H9 (cell line): Measurements from ENCODE around the gene ADAD2. TPM values are rescaled to one million over a fixed set of nuclear protein-coding genes. Genes with fewer than 3 reads are reported as not detected.

Experiments
- DNase-seq: peaks from one replicate; pipeline ENCODE4 v3.0.0-alpha.2; 2017
- H2AFZ ChIP-seq: one replicate; pipeline ENCODE4 v1.6.1; 2013; ENCODE audit warnings: mild to moderate bottlenecking, low read length, control low read depth, moderate library complexity
- H2AK5ac ChIP-seq: 2 replicates; pipeline ENCODE4 v1.6.1; 2013; ENCODE audit warnings: low read length, control low read depth, mixed read lengths; ENCODE audit not compliant: insufficient read length
- H2BK120ac ChIP-seq: one replicate; pipeline ENCODE4 v1.6.1; 2013; ENCODE audit warnings: low read depth, mild to moderate bottlenecking, low read length, control low read depth, inconsistent platforms; ENCODE audit not compliant: poor library complexity, severe bottlenecking
- H2BK12ac ChIP-seq: 2 replicates; pipeline ENCODE4 v1.6.1; 2013; ENCODE audit warnings: low read length, control low read depth, mixed read lengths, low read depth; ENCODE audit not compliant: insufficient read length
- H2BK15ac ChIP-seq: 2 replicates; pipeline ENCODE4 v1.6.1; 2013; ENCODE audit warnings: low read depth, low read length, control low read depth
- H2BK20ac ChIP-seq: one replicate; pipeline ENCODE4 v1.6.1; 2013; ENCODE audit warnings: low read depth, mild to moderate bottlenecking, low read length, control low read depth, inconsistent platforms; ENCODE audit not compliant: poor library complexity, severe bottlenecking
- H2BK5ac ChIP-seq: 2 replicates; pipeline ENCODE4 v1.6.1; 2013; ENCODE audit warnings: low read length, control low read depth, mixed read lengths; ENCODE audit not compliant: insufficient read length
- H3K14ac ChIP-seq: 2 replicates; pipeline ENCODE4 v1.6.1; 2013; ENCODE audit warnings: low read length, control low read depth; ENCODE audit not compliant: insufficient read depth
- H3K18ac ChIP-seq: 2 replicates; pipeline ENCODE4 v1.6.1; 2013; ENCODE audit warnings: low read depth, mild to moderate bottlenecking, mixed read lengths, low read length, control low read depth; ENCODE audit not compliant: insufficient read length
- H3K23ac ChIP-seq: 2 replicates; pipeline ENCODE4 v1.6.1; 2013; ENCODE audit warnings: low read length, control low read depth, mixed read lengths, low read depth; ENCODE audit not compliant: insufficient read length
- H3K23me2 ChIP-seq: 2 replicates; pipeline ENCODE4 v1.6.1; 2013; ENCODE audit warnings: low read depth, mild to moderate bottlenecking, mixed read lengths, low read length, control low read depth; ENCODE audit not compliant: insufficient read length, poor library complexity, severe bottlenecking
- H3K27ac ChIP-seq: 2 replicates; pipeline ENCODE4 v1.5.1; 2013; ENCODE audit warnings: low read length, control low read depth, mixed read lengths, low read depth; ENCODE audit not compliant: insufficient read length
- H3K27me3 ChIP-seq: 2 replicates; pipeline ENCODE4 v1.6.1; 2013; ENCODE audit warnings: low read length, control low read depth, inconsistent platforms; ENCODE audit not compliant: insufficient read depth
- H3K4ac ChIP-seq: 2 replicates; pipeline ENCODE4 v1.6.1; 2013; ENCODE audit warnings: low read depth, mild to moderate bottlenecking, control low read depth, inconsistent platforms, low read length, moderate library complexity
- H3K4me1 ChIP-seq: 2 replicates; pipeline ENCODE4 v1.6.1; 2013; ENCODE audit warnings: low read length, control low read depth, inconsistent platforms; ENCODE audit not compliant: insufficient read depth
- H3K4me2 ChIP-seq: 2 replicates; pipeline ENCODE4 v1.6.1; 2013; ENCODE audit warnings: low read length, control low read depth, mixed read lengths; ENCODE audit not compliant: insufficient read length, insufficient read depth
- H3K56ac ChIP-seq: 2 replicates; pipeline ENCODE4 v1.6.1; 2013; ENCODE audit warnings: low read depth, mild to moderate bottlenecking, mixed read lengths, low read length, control low read depth; ENCODE audit not compliant: insufficient read length
- H3K79me1 ChIP-seq: 2 replicates; pipeline ENCODE4 v1.6.1; 2013; ENCODE audit warnings: low read depth, mild to moderate bottlenecking, moderate library complexity, low read length, control low read depth, inconsistent platforms; ENCODE audit not compliant: insufficient read depth, poor library complexity, severe bottlenecking
- H3K79me2 ChIP-seq: 2 replicates; pipeline ENCODE4 v1.6.1; 2013; ENCODE audit warnings: low read length, control low read depth, inconsistent platforms; ENCODE audit not compliant: insufficient read depth
- H3K9ac ChIP-seq: 2 replicates; pipeline ENCODE4 v1.6.1; 2013; ENCODE audit warnings: low read length, control low read depth, mixed read lengths; ENCODE audit not compliant: insufficient read length; ENCODE audit errors: extremely low read depth
- H3K9me3 ChIP-seq: one replicate; pipeline ENCODE4 v1.6.1; 2013; ENCODE audit warnings: low read depth, low read length, inconsistent platforms; ENCODE audit not compliant: control insufficient read depth
- H3T11ph ChIP-seq: one replicate; pipeline ENCODE4 v1.6.1; 2013; ENCODE audit warnings: mild to moderate bottlenecking, low read length, control low read depth, inconsistent platforms
- H4K20me1 ChIP-seq: one replicate; pipeline ENCODE4 v1.6.1; 2013; ENCODE audit not compliant: control insufficient read depth, insufficient read length, insufficient read depth
- H4K5ac ChIP-seq: 2 replicates; pipeline ENCODE4 v1.6.1; 2013; ENCODE audit warnings: low read depth, mild to moderate bottlenecking, mixed read lengths, low read length, control low read depth; ENCODE audit not compliant: insufficient read length
- H4K8ac ChIP-seq: replicated peaks from 2 replicates; pipeline ENCODE4 v1.6.1; 2013; ENCODE audit warnings: low read length, control low read depth, mixed read lengths, low read depth; ENCODE audit not compliant: insufficient read length
- H4K91ac ChIP-seq: 2 replicates; pipeline ENCODE4 v1.6.1; 2013; ENCODE audit warnings: low read depth, mild to moderate bottlenecking, moderate library complexity, mixed read lengths, low read length, control low read depth; ENCODE audit not compliant: insufficient read length
- H3K27ac Mint-ChIP-seq, 3 experiments: 2 replicates in 2 of 3; 3 replicates in 1 of 3; pipeline ENCODE4 v1.8.0; 2020 to 2021; ENCODE audit warnings: mixed read lengths in 3 of 3, mild to moderate bottlenecking in 1 of 3, moderate library complexity in 1 of 3
- H3K27me3 Mint-ChIP-seq: 2 replicates; pipeline ENCODE4 v1.8.0; 2021; ENCODE audit warnings: low read depth, mild to moderate bottlenecking, moderate library complexity, mixed read lengths
- H3K36me3 Mint-ChIP-seq, 3 experiments: 2 replicates in 2 of 3; 3 replicates in 1 of 3; pipeline ENCODE4 v1.8.0; 2020 to 2021; ENCODE audit warnings: low read depth in 3 of 3, mixed read lengths in 3 of 3; ENCODE audit not compliant: insufficient read depth in 1 of 3
- H3K4me1 Mint-ChIP-seq, 2 experiments: 2 replicates each; pipeline ENCODE4 v1.8.0; 2020; ENCODE audit warnings: mixed read lengths in 2 of 2
- H3K4me3 Mint-ChIP-seq, 2 experiments: 2 replicates in 1 of 2; 3 replicates in 1 of 2; pipeline ENCODE4 v1.8.0; 2020 to 2021; ENCODE audit warnings: mild to moderate bottlenecking in 2 of 2, mixed read lengths in 2 of 2, moderate library complexity in 1 of 2
- H3K9me3 Mint-ChIP-seq, 2 experiments: 2 replicates in 1 of 2; 3 replicates in 1 of 2; pipeline ENCODE4 v1.8.0; 2020; ENCODE audit warnings: mild to moderate bottlenecking in 2 of 2, mixed read lengths in 2 of 2, moderate library complexity in 1 of 2
- WGBS: extraction: QIAGEN DNeasy Blood & Tissue Kit; methylation state at CpG from one replicate; pipeline ENCODE4 v1.1.7; 2013; ENCODE audit warnings: missing lambda C conversion rate, low lambda C conversion rate, mixed read lengths; ENCODE audit not compliant: insufficient read length; ENCODE audit errors: extremely low coverage; 5-methylcytosine and 5-hydroxymethylcytosine counted together
- total RNA-seq: library from RNA; stranded (reverse); gene quantifications from 2 replicates; pipeline ENCODE4 v1.2.1, GENCODE V29; 2021
- TF ChIP-seq, protein P1 (sequence below): fragments of 200-600 bp; sonication (generic); conservative IDR thresholded peaks from 3 replicates; pipeline ENCODE4 v1.8.0; 2021; ENCODE audit warnings: antibody characterized with exemption, mild to moderate bottlenecking

ADAD2 gene
- total RNA-seq, 1 experiment from 2014 or later = 1.0 TPM

DNA sequence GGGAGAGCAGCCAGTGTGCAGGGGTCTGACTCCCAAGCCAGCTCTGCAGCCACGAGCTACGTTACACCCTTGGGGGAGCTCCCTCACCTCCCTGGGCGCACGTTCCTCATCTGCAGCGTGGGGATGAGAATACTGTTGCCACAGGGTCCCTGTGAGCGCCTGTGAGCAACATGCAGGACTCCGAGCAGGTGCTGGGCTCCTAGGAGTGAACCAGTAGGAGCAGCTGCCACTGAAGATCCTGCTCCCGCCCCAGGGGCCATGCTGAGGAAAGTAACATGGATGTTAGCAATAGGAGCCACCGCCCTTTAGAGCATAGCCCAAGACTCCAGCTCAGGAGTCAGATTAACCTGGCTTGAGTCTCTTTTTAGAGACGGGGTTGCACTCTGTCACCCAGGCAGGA is 29.9 kb upstream of the ADAD2 start:
- Histone ChIP-seq H3K4ac (no peak overlapping the region), H3K4me1 (no peaks in the 10 kb centered on the region), H2BK15ac (no peak overlapping the region), H3K56ac (no peak overlapping the region), H3K79me1 (no peaks in the 10 kb centered on the region), H3K18ac (no peak overlapping the region), H2BK120ac (no peak overlapping the region), H3K23me2 (no peaks in the 10 kb centered on the region), H3T11ph (no peak overlapping the region), H3K23ac (no peak overlapping the region), H3K14ac (no peak overlapping the region), H4K91ac (no peak overlapping the region), H3K4me2 (no peak overlapping the region), H3K9ac (no peak overlapping the region), H4K5ac (no peak overlapping the region), H2BK12ac (no peak overlapping the region), H3K79me2 (no peaks in the 10 kb centered on the region), H2AFZ (no peak overlapping the region), H3K9me3 (no peaks in the 10 kb centered on the region), H2BK5ac (no peak overlapping the region), H2BK20ac (no peak overlapping the region), H4K8ac (no peak overlapping the region), H3K27ac (no peak overlapping the region), H2AK5ac (no peak overlapping the region), H4K20me1 (no peaks in the 10 kb centered on the region), H3K27me3 (no peaks in the 10 kb centered on the region)
- WGBS = no CpG with 5 or more reads among the region's 10 CpGs
- Mint-ChIP-seq H3K4me3 (no peak overlapping the region), H3K27me3 (peaks cover 7% of the 10 kb centered on the region), H3K36me3 (no peaks in the 10 kb centered on the region), H3K9me3 (no peaks in the 10 kb centered on the region), H3K27ac (no peak overlapping the region), H3K4me1 (peaks cover 0 to 7% of the 10 kb centered on the region in 2 experiments; a peak in 2 of 4 replicates)
- TF ChIP-seq, protein P1, sequence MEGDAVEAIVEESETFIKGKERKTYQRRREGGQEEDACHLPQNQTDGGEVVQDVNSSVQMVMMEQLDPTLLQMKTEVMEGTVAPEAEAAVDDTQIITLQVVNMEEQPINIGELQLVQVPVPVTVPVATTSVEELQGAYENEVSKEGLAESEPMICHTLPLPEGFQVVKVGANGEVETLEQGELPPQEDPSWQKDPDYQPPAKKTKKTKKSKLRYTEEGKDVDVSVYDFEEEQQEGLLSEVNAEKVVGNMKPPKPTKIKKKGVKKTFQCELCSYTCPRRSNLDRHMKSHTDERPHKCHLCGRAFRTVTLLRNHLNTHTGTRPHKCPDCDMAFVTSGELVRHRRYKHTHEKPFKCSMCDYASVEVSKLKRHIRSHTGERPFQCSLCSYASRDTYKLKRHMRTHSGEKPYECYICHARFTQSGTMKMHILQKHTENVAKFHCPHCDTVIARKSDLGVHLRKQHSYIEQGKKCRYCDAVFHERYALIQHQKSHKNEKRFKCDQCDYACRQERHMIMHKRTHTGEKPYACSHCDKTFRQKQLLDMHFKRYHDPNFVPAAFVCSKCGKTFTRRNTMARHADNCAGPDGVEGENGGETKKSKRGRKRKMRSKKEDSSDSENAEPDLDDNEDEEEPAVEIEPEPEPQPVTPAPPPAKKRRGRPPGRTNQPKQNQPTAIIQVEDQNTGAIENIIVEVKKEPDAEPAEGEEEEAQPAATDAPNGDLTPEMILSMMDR = no peak
- DNase-seq = no peak
